Activated CD4-positive, CD25-positive, alpha-beta regulatory T cell treated with anti-CD3 and anti-CD28 coated beads, Interleukin-2, amount 50 U/mL, for 24 hours (primary cell): ENCODE data around the gene TLE3.
A peak's percentile ranks its signal among the peaks of the same experiment; 100 is the strongest.

Experiments used
- ATAC-seq, 2 donors: fragments of 150-1000 bp; cut with Tn5 transposase; one replicate each; pipeline ENCODE4 v1.10.0; 2021; ENCODE audit warnings: mild to moderate bottlenecking in 1 of 2, moderate library complexity in 1 of 2

The TLE3 gene

DNA sequence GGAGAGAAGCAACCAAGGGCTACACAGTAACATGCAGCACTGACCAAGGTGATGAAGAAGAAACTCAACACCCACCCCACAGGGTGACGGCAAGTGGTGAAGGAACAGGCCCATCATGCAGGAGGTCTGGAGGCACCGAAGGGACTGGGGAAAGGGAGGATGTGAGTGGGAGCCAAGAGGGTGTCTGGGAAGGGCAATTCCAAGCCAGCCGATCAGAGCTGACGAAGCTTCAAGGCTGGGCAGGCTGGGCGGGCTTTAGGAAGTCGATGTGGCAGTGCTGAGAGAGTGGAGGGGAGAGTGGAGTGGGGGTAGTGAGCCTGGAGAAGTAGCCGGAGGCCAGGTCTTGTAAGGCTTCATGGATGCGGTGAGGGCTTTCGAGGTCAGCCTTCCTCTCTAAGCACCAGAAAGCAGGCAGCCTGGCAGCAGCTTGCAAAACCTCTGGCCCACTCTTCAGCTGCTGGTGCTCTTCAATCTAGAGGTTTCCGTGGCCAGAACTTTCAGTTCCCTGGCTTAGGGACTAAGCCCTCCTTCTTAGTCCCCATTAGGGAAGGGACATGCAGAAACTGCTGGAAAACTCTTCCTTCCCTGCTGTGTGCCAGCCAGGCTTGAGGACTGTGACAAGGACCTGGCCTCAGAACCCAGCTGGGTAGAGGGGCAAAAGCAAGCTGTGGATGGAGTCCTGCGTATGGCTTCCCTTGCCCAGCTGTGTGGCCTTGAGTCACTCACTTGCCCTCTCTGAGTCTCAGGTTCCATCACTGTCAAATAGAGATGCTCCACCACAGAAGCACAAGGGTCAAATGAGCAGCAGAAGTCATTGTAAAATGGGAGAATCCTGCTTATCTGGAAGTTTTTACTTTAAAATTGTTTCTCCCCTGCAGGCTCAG lies 72.1 kb downstream of the TLE3 start:
- no peak for ATAC-seq

DNA sequence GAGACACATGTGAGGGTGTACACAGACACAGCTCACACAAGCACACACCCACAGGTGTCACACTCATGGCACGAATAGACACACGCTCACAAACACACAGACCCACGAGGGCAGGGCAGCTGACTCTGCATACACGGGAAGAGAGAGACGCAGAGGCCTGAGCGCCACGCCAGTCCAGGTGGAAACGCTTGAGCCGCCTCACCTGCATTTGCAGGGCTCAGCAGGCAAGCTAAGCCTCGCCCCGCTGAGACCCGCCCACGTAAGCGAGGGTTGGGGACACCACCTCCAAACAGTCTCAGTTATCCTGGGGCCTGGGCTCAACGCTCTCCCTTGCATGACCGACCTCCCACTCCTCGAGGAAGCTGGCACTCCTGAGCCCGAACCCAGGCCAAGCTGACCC lies 73.2 kb downstream of the TLE3 start:
- no peak for ATAC-seq

DNA sequence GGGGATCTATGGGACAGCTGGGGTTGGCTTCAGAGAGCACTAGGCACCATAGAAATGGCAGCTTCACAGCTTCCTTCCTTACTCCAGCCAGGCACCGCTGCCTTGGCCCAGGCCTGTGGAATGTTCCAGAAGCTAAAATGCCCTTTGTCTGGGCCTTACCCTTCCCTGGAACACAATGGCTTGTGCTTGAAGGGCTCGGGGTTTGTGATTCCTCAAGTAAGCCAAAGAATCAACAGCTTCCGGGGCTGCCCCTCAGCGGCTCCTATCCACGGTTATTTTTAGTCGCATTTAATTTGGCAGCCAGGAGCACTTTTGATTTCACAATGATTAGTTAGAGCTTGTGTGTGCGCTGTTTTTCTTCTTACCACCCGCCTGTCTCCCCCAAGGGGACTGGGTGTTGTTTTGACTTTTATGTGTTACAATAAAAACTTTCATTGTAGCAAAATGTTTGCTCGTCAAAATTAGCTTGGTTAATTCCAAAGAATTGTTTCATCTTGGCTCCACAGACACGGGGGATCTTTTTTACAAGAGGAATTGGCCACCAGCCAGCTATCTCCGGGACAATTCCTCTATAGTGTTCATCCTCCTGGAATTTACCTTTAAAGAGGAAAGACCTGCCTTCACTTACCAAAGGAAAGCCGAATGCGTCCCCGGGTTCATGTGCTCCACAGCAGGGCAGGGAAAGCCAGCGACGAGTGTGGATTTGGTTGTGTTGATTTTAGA lies 73.8 kb downstream of the TLE3 start:
- ATAC-seq = no peak

DNA sequence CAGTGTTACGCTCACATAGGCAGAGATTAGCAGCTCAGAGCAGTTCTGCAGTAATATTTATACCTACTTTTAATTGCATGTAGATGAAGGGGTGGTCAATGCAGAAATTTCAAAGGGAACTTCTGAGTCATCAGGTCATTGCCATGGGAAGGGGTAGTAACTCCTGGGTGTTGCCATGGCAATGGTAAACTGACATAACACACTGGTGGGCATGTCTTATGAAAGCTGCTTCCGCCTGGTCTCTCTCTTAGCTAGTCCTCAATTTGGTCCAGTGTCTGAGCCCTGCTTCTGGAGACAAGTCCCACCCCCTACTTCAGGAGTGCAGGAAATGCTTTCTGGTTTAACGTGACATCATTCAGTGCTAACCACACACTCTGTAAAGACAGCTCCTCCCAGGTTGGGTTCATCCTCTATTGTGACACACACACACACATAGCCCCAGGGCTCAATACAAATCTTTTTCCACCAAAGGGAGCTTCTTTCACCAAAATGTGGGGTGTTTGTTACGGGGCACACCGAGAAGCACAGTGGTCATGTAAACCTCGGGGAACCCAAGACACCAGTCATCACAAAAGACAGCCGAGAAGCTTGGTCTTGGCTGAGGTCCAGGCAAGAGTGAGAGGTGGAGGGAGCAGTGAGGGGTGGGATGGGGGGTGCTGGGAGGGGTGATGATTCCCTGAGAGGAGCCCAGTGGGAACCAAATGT lies 74.5 kb downstream of the TLE3 start:
- peak; percentile 96 to 97 for ATAC-seq

DNA sequence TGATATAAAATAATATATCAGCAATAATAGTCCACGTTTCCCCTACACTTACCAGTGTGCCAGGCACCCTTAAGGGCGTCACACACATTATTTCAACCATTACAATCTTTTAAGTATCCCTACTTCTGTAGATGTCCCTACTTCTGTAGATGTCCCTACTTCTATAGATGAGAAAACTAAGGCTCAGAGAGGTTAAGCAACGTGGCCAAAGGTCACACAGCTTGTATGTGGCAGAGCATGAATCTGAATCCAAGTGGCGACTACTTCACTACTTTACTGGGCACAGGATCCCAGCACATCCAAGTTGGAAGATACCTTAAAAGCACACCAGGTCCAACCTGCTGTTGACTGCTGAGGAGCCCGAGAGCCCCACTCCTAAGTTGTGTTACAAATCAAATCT lies 77.5 kb downstream of the TLE3 start:
- ATAC-seq = no peak

DNA sequence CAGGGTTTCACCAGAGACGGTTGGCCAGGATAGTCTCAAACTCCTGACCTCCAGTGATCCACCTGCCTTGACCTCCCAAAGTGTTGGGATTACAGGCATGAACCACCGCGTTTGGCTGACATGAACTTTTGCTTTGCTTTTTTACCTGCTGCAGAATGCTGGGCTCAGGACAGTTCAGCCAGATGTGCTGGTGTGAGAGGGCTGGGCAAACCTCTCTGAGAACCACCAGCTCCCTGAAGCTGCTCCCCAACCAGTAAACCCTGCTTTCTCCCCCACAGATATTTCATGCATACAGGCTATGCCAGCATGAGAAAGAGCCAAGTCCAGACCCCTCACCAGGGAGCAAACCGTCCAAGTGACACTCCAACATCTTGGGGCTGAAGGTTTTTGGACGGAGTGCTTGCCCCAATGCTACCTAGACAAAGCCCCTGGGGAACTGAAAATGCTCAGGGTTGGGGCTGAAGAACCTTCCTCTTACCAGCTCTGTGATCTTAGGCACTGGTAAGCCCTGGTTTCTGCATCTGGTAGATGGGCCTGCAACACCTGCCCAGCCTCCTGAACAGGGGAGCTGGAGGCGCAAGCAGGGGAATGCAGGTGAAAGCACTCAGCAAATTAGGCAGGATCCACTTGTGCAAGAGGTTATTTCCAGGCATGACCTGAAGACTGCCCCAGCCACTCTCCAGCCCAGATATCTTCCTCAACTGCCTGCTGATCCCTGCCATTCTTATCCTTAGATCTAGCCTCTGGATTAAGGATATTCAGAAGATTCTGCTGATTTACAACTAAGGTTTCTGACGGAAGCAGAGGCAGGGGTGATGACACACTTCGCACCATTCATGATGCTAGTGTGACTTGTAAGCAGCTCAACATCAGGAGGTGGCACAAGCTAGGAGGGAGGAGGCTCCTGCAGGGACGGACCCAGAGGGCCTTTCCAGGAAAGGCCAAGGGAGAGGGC lies 78.8 kb downstream of the TLE3 start:
- no peak for ATAC-seq

DNA sequence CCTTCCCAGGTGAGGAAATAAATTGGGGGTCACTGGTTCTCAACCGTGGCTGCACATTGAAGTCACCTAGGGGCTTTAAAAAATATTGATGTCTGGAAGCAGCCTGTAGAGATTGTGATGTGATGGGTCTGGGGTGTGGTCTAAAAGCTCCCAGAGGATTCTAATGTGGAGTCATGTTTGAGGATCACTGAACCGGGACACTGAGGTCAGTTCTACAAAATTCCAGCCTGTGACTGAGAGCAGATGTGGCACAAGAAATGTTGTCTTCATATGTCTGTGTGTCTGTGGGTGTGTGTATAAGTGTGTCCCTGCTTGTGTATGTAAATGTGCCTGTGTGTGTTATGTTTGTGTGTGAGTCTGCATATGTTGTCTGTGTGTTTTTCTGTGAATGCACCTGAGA lies 79.9 kb downstream of the TLE3 start:
- ATAC-seq = no peak

DNA sequence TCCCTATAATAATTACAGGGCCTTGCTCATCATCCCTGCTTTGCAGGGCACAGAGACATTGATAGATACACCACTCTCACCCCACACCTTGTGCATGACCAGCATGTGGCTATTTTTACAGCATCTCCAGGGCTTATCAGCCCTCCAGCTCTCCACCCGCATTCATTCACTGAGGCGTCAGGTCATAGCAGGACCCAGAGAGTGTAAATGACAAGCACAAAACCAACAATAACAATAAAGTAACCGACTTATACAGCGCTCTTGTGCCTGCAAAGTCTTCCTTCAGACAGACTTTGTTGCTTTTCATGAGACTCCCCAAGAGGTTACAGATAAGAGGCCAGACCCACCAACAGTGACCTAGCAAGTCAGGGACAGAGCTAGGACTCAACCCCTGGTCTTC lies 80.7 kb downstream of the TLE3 start:
- no peak for ATAC-seq

DNA sequence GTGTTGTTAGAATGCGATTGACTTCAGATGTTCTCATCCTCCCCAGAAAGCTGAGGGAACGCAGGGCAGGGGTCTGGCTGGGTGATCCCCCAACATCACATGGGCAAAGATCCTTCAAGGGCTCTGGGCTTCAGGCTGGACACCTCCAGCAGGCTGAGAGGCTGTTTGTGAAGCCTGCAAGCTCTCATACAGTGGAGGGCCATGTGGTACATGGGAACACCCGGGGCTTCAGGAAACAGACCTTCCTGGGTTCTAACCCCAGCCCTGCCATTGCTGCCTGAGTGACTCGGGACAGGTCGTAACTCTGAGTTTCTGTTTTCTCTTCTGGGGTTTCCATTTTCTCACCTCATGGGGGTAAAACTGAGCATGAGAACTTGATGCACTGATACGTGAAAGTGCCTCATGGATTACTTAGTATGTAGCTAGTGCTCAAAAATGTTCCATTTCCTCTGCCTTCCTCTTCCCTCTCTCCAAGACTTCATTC lies 81.2 kb downstream of the TLE3 start:
- ATAC-seq = no peak

DNA sequence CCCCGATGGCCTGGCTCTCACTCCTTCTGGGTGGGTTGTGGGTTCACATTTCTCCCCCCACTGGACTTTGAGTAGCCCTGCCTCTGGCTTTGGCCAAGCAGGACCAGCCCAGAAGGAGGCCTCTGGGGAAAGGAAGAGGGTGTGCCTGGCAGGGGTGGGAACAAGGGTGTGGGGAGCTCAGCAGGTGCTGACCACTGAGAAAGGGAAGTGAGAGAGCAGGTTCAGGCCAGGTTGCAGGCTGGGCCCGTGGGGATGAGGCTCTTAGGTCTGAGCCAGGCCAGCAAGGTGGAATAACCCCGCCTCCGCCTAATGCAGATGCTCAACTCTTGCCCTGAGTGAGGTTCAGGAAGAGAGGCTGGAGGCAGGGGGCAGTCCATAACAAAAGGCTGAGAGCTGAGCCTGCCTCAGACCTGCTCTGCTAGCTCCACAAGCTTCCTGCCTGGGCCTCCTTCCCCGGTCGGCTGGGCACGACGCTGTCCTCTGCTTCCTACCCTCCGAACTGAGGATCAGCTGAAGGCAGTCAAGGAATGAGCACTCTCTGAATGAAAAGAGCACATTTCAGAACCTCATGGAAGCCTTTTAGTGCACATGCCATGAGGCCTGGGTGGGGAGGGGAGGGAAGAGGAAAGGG lies 82.7 kb downstream of the TLE3 start:
- no peak for ATAC-seq

DNA sequence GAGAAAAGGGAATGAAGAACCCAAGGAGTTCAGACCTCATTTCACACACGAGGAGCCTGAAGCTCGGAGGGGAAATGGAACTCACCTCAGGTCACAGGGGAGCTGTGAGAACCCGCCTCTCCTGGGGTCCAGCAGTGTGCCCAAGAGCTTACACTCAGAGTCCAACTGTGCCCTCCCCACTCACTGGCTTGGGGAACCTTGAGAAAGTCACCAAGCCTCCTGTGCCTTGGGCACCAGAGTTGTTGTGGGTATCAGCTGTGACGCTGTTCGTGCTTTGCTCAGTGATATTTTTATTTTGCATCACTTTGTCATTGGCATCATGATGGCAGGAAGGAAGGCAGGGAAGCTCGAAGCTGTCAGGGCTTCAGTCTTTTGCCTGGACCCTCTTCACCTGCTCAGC lies 83.4 kb downstream of the TLE3 start:
- no peak for ATAC-seq

DNA sequence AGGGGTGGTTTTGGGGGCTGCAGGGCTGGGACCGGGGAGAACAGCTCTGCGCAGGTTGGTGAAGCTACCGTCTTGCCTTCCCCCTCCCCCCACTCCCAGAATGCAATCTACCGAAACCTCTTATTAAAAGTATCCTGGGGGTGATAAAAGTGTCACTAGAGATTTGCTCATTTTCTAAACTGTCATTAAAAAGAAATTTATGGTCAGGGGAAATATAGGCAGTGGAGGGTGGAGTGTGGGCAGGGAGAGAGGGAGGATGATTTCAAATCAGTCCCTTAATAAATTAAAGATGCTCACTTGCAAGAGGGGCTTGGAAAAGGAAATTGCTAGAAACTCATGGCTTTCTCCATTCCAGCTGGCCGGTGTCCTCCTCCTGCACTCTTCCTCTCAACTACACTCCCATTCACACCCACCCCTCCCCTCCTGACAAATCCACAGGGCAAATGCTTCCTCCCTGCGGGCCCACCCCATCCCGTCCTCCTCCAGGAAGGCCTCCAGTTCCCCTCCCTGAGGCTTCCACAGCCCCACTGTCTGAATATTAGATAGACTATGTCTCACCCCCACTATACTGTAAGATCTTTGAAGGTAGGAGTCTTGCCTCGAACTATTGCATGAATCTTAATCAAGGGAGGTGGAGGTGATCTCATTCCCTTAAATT lies 83.9 kb downstream of the TLE3 start:
- no peak for ATAC-seq

DNA sequence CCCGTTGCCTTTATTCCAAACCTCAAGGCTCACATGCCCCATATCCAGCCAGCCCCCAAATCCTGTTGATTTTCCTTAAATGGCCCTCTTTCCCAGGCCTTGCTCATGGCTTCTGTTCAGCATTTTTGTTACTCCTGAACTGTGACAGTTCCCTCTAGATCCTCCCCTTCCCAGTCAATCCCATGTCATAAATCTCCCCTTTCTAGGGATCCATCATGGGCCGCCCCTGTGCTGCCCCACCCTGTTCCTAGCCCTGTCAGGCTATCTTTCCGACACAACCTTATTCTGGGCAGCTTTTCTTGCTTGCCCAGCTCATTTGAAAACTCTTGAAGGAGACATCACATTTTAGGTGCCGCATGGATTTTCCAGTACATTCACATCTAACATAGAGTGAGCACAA lies 84.8 kb downstream of the TLE3 start:
- no peak for ATAC-seq

DNA sequence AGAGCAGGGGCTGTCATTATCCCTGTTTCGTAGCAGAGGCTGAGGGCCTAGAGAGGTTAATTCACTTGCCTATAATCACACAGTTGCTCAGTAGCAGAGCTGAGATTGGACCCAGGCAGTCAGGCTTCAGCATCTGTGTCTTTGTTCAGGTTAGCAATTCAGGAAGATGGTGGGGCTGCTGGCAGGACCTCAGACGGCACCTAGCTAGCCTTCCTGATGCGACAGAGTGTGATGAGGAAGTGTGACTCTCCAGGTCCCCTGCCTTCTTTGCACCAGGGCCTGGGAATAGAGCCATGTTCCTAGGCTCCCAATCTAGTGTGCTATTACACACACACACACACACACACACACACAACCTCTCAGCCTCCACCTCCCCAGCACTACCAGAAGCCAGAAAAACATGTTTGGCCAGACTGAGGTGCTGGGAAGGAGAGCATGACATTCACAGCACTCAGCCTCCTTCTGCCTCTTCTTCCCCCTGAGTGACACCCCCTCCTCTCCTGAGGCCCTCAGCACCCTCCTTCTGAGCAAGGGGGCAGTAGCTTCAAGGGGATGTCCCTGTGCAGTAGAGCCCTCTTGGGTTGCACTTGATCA lies 88.9 kb downstream of the TLE3 start:
- ATAC-seq = no peak

DNA sequence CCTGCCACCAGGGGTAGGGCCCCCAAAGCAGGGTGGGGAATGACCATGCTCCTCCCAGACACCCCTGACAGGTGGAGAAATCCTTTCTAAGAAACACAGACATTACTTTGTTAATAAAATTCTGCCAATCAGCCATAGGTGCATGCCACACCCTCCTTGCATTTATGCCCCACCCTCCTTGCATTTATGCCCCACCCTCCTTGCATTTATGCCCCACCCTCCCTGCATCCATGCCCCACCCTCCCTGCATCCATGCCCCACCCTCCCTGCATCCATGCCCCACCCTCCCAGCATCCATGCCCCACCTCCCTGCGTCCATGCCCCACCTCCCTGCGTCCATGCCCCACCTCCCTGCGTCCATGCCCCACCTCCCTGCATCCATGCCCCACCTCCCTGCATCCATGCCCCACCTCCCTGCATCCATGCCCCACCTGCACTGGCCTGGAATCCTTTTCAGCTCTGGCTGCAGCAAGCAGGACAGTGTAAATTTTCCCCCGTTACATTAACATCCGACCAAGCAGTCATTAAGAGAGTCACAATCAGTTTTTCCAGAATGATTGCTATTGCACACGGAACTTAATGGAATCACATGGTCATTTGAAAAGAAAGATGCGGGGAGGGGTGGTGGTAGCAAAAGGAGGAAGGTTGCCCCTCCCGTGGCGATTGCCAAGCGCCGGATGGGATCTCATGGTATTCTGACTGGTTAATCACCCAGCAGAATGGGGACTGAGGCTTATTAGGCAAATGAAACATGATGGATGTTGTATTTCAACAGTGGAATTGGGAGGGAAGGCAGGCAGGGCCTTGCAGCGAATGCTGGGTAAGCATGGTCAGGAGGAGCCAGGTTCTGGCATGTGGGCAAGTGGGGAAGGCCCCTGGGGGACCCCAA lies 91.2 kb downstream of the TLE3 start:
- no peak for ATAC-seq

DNA sequence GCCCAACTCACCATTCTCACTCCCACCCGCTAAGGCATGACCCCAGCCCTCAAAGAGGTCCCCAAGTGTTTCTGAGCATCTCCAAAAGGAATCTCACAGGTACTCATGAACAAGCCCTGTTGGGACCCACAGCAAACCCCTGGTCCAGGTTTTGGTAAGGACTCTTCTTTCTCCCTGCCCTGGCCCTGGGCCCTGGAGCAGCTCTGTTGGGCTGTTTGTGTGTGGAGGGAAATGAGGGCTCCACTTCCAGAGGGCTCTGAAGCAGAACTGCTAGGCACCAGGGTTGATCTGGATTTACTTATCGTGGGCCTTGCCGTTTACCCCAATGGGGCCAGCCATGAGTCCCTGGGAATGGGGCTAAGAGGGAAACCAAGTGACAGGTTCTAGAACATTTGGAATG lies 92.9 kb downstream of the TLE3 start:
- no peak for ATAC-seq

DNA sequence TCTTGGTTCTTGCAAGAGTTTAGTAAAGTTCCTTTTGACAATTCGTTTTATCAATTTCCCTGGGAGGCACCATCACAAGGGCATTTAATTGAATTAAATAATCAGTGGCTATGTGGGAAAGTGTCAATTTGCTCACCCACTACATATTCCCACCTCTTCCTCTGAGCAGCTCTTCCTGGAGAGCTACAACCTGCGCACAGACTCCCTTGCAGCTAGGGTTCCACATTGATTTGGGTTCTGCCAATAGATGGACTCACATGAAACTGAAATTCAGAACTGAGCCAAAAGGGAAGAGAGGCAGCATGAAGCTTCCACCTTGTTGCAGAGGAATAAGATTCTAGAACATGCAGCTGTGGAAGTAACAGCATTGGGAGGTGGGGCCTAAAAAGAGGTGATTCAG lies 94.8 kb downstream of the TLE3 start:
- ATAC-seq = no peak

DNA sequence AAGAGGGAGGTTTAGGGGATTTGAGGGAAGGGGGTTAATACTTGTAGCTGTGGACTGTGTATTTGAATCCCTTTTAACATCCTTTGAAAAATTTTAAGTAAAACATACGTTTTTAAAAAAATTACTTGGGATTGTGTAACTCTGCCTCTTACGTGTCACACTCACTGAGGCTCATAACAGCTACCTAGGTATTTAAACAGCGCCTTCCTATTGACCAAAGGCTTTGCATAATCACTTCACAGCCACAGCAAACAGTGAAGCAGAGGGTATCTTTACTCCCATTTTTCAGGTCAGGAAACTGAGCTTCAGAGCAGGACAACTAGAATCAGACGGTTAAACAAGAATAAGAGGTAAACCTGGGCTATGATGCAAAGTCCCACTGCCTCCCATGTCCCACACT lies 95.9 kb downstream of the TLE3 start:
- no peak for ATAC-seq

DNA sequence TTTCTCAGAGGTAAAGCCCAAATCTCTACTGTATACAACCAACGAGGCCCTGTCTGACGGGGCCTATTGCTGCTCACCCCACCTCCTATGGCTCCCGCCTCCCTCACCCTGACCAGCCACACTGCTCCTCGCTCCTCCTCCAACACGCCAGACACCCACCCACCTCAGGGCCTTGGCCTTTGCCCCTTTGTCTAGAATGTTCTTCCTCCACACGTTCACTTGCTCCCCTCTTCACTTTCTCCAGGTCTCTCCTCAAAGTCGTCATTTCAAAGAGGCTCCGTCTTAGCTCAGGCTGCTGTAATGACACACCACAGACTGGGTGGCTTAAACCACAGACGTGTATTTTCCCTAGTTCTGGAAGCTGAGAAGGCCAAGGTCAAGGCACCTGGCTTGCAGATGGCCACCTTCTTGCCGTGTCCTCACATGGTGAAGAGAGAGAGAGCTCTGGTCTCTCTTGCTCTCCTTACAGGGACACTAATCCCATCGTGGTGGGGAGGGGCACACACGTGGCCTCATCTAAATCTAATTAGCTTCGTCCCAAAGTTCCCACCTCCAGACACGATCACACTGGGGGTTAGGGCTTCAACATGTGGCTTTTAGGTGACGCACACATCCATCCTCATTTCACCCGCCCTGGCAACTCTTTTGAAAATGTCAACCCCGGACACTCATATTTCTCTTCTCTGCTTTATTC lies 98.2 kb downstream of the TLE3 start:
- ATAC-seq = no peak
